GM18526 (cell line): ENCODE results near the gene LPGAT1.

Experiments
- POLR2A ChIP-seq: IDR thresholded peaks from 3 replicates; pipeline ENCODE4 v1.6.1; 2011; ENCODE audit not compliant: insufficient read length; ENCODE audit errors: extremely low read depth

LPGAT1 gene

DNA sequence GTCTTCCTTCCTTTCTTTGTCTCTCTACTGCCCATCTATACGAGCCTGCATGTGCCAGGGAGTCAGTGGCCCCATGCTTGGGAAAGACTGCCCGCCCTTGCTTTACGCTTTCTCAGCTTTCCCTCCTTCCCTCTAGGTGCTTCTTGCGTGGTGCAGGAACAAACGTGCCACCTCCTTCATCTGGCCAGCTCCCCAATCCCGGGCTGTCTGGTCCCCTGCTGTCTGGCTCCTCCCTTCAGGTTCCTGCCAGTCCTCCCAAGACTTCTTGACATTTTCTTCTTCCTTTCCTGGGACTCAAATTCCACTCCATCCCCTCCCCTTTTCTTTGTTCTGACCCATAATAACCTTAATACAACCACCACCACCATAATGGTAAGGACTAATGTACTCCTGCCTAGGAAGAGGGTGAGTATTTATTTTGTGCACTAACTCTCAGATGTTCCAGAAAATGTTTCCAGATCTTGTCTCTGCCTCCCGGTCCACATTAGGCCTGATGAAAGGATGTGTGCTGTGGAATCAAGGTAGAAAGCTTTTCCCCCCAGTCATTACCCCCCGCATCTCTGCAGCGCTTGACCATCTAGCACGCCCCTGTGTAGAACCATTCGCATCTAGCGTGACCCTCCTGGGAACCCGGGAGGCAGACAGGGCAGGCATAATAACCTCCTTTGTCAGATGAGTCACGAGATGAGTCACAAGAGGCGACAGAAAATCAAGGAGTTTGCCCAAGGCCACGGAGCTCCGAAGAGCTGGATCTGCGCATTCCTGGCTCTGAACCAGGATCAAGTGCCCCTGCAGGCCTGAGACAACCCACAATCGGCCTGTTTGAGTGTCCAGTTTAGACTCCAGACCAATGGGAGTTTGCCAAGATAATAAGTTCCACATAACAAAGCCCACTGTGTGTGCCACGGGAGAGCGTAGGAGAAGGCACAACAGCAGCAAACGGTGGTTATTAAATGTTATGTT is 95.1 kb downstream of the LPGAT1 start:
- no peak for TF ChIP-seq POLR2A

DNA sequence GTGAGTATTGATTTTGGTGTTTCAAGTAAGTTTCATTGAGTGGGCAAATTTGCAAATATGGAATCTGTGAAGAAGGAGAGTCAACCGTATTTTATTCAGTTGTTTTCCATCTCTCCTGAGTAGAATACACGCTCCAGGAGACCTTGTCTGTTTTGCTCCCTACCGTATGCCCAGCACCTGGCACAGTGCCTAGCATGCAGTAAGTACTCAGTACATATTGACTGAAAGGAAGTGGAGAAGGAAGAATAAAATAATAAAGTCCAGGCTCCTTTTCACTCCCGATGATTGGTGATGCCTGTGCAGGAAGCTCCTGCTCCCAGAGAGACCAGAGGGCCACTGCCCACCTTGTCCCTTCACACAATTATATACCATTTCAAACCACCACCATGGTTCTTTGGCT is 95.8 kb downstream of the LPGAT1 start:
- TF ChIP-seq POLR2A, result no peak

DNA sequence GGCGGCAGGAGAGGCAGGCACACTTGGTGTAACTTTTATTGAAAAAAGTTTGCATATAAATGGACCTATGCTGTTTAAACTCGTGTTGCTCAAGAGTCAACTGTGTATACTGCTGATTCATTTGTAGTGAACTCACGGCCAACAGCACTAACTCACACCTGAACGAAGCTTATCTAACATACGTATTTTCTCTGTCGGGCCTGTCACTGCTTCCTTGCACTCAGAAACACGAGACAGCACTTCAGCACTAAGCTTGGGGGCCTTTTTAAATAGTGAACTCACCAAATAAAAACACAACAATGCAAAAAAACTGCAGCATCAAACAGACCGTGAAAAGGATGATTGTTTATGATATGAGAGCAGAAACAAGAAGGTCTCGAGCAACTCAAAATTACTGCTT is 96.2 kb downstream of the LPGAT1 start:
- TF ChIP-seq POLR2A, result no peak

DNA sequence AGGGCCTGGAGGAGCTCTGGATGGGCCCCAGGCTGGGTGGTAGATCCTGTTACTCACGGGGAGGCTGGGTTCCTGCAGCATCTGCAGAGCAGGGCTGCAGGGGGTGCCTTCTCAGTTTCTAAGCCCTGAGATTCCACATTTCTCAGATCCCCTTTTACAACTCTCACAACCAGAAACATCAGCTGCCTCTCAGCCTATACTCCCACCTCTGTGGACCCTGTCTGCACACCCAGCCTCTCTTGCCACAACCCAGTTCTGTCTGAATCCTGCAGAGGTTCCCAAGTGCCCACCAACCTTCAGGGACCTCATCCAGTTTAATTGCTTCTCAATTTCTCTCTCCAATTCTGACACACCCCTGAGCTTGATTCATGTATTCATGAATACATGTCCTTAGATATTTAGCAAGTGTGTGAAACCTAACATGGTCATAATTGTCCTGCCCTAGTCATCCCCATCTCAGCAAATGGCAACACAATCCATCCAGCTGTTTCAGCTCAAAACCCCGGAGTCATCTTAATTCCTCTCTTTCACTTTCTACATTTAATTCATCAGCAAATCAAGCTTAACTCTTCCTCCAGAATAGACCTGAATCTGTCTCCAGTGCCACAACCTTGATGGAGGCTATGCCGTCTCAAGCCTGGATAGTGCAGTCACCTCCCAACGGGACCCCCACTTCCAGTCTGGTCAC is 98.1 kb downstream of the LPGAT1 start:
- TF ChIP-seq POLR2A, result no peak

DNA sequence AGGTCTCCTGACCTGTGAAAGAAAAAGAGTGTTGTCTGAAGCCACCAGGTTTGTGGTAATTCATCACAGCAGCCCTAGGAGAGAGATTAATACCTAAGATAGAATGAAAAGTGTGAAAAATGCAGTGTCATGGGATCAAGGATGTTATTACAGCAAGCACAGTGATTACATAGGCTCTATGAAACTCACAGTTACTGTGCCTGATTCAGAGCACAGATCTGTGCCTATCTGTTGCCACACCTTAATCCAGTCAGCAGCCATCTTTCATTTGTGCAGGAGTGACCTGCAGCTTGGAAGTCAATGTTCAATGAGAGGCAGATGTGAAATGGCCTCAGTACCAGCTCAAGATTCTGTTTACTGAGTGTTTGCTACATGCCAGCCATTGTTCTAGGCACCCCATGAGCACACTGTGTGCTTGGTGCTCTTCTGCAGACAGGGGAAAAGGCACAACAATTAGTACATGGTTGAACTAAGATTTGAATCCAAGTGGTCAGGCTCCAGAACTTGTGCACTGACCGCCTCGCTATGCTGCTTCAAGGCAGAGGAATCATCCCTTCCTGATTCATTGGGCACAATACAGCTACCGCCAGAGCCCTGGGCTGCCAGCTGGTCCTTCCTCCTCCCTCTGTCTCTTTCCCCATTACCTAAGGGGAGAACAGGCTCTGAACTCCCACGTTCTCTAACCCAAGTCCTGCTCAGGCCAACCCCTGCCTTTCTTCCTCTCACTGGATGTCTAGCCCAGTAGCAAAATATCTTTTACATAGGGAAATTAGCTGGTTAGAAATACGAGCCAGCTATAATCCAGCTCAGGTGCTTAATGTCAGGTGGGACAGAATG is 98.9 kb downstream of the LPGAT1 start:
- no peak for TF ChIP-seq POLR2A

DNA sequence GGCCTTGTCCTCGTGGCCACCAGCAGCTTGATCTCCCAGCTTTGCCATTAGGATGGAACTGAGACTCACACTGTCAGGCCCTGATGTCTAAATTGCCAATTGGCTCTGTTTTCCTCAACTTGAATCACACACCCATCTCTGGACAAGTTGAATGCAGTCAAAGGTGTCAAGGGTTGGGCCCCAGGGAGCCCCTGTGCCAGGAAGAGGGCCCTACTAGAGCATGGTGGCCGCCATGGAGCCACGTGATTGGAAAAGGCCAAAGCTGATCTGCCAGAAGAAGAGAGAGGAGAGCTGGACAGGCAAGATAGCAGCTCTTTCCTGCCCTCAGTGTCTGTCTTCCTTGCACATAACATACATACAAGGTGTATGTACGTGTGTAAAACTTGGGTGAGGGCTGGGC is 100.2 kb downstream of the LPGAT1 start:
- TF ChIP-seq POLR2A, result no peak

DNA sequence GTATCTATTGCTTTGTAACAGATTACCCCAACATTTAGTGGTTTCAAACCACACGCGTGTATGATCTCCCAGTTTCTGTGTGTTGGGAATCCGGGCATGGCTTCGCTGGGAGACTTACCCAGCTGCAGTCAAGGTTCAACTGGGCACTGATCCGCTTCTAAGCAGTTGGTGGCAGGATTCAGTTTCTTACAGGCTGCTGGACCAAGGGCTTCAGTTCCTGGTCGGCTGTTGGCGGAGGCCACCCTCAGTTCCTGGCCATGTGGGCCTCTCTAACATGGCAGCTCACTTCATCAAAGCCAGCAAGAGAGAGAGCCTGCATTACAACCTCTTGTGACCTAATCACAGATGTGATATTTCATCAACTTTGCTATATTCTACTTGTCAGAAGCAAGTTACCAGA is 101.3 kb downstream of the LPGAT1 start:
- no peak for TF ChIP-seq POLR2A

DNA sequence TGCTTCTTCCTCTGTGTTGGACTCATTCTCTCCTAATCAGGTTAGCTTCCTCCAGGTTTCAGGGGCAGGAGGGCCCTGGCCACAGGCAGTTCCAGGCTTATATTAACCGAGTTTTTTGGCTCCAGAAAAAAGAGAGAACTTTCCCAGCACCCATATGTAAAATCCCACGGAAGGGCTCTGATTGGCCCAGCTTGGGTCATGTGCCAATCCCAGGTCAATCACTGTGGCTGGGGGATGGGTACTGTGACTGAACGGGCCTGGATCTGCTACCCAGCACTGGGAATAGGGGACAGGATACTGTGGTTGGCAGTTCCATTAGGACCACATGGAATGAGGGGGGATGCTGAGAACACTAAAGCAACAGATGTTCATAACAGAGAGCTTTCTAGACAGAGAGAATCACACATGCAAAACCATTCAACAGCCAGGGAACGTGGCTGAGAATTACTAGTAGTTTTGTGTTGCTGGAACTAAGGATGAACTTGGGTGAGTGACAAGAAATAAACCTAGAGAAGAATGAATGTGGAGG is 104.0 kb downstream of the LPGAT1 start:
- TF ChIP-seq POLR2A, result no peak

DNA sequence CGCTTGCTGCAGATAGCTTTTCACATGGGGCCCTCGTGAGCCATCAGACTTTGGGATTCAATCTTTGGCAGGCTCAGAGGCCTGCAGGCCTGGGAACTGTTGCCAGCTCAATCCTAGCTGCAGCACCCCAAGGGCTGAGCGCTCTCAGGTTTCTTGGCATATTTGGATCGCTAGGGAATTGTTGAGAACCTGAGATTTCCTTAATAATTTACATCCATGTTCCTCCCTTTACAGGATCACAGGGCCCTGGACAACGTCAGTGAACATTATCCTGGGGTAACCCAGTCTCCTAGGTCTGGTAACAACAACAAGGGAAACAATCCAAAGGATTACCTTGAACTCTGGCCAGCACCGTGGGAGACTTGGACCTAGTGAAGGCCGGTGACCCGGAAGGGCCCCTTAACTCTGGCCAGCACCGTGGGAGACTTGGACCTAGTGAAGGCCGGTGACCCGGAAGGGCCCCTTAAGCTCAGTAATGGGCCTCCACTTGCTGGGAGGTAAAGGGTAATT is 105.8 kb downstream of the LPGAT1 start:
- TF ChIP-seq POLR2A, result no peak

DNA sequence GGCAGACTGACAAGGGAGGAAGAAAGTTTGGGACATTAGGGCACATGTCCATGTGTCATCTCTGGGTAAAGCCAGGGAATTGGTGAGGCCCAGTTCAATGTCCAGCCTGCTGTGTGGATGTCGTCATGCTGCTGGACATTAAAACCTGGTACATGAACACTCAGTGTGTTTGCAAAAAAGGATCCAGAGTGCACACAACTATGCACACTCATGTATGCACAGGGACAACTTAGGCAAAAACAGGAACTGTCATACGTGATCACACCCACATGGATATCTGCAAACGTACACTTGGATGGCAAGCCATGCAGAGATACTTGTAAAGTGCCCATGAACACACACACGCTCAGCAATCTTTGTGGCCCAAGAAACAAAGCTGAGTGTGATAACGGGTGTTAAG is 107.3 kb downstream of the LPGAT1 start:
- TF ChIP-seq POLR2A, result no peak

DNA sequence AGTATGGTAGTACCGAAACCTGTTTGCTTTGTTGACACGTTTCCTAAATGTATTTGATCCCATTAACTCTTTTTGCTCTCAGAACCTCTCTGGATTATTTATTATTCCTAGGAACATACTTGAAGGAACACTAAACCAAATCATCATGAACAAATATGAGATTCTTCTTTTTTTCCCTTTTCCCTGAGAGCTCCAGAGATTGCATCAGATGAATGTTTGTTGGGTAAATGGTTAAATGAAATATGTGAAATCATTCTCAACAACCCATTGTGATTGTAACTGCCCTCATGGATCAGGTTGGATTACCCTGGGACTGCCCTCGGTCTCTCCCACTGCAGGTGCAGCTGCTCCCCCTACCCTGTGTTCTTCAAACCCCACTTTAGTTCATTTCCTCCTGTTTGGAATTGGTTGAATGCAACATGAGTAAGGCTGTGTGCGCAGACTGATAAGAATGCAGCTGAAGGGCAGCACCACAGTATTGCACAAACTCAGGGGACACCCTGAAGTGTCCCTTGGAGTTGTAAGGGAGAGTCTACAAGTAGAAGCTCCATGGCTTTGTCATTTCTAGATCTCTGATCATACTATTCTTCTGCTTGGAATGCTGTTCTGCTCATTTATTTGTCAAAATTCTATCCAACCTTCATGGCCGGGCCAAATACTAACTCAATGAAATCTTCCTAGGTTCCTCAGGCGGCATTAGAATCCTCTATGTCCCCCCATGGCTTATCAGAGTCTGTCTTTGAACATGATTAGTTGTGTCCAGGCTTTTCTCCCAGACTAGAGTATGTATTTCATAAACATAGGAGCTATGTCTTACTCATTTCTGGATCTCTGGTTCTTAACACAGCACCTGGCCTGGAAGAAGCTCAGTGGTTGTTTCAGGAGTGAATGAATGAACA is 108.0 kb downstream of the LPGAT1 start:
- TF ChIP-seq POLR2A, result no peak

DNA sequence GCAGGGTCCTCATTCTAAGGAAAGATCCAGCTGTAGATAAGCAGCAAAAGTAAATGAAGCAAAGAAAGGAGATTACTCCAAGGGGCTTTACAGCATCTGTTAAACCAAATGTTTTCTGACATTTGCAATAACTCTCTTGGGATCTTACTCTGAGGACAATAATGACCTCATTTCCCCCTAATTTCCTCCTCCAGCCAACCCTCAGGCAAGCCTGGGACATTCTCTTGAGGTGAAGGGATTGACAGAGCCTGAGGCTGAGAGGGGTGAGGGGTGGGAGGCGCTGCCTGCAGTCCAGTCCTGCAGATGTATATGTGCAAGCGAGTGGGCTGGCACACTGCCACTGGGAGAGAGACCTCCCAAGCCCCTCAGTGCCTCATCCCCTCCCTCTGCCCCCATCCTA is 114.6 kb downstream of the LPGAT1 start:
- no peak for TF ChIP-seq POLR2A

DNA sequence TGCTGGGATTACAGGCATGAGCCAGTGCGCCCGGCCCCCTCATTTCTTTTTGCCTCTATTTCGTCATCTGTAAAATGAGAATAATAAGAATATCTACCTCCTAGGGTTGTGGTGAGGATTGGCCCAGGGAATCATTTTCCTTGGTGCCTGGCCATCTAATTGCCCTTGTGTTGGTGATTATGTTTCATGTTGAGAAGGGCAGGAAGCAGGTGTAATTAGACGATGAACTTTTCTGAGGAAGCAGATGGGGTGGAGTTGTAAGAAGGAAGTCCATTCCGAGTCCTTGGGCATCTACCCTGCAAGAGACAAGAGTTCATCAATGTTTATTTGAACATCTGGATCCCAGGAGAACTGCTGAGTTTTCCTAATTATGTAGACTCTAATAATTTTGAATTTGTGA is 116.4 kb downstream of the LPGAT1 start:
- no peak for TF ChIP-seq POLR2A

DNA sequence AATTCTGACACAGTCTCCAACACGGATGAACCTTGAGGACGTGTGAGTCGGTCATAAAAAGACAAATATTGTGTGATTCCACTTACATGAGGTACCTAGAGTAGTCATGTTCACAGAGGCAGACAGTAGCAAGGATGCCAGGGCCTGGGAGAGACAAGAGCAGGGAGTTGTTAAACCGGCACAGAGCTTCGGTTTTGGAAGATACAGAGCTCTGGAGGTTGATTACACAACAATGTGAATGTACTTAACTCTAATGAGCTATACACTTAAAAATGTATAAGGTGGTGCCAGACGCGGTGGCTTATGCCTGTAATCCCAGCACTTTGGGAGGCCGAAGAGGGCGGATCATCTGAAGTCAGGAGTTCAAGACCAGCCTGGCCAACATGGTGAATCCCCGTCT is 117.3 kb downstream of the LPGAT1 start:
- no peak for TF ChIP-seq POLR2A
